ENCODE measurements around the gene MXRA8.
A peak's percentile ranks its signal among the peaks of the same experiment; 100 is the strongest.

MXRA8 gene

DNA sequence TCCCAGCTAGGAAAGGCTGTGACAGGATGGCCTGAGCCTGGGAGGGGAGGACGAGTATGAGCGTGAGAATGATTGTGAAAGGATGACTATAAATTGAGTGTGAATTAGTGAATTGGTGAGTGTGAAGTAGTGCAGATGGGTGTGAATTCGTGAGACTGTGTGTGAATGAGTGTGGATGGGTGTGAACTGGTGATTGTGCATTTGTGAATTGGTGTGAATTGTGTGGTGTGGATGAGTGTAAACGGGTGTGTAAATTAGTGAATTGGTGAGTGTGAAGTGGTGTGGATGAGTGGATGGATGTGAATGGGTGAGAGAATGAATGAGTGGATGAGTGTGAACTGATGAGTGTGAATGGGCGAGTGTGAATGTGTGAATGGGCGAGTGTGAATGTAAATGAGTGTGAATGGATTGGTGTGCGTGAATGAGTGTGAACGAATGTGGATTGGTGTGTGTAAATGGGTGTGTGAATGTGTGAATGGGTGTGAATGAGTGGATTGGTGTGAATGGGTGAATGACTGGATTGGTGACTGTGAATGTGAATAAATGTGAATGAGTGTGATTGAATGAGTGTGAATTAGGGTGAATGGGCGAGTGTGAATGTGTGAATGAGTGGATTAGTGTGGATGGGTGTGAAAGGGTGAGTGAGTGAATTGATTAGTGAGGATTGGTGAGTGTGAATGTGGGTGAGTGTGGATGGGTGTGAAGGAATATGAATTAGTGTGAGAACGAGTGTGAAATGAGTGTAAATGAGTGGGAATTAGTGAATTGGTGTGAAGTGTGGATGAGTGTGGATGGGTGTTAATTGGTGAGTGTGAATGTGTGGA is 7.7 kb upstream of the MXRA8 start:
- no peak for DNase-seq

DNA sequence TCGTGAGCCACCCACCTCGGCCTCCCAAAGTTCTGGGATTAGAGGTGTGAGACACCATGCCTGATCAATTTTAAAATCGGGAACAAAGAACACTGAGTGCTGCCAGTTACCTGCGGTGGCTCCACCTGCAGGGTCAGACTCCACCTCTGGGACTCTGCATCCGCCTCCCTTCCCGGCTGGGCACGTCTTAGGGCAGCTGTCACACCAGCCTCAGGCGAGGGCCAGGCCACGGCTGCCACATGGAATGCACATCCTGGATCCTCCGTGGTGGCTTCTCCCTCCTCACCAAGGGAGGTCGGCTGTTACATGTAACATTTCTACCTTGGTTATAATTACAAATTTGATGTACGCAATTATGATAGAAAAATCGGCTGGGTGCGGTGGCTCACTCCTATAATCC is 5.9 kb upstream of the MXRA8 start:
- DNase-seq, result no peak

DNA sequence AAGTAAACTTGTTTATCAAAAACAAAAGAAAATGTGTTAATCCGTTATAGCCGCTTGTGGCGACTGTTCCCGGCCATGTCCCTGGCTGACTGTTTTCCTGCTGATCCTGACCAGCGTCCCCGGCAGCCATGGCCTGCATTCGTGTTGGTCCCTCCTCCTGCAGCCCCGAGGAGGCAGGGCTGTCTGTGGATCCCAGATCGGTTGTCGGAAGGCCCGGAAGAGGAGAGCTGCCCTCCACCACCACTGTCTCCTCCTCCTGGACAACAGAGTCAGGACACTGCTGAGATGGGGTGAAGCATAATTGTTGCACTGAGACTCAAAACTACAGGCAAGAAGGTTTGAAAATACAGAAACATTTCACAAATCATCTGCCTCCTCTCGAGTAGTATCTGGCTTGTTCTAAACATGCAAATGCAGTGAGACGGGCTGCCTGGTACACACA is 3.6 kb upstream of the MXRA8 start:
- peak; percentile 87 for DNase-seq

DNA sequence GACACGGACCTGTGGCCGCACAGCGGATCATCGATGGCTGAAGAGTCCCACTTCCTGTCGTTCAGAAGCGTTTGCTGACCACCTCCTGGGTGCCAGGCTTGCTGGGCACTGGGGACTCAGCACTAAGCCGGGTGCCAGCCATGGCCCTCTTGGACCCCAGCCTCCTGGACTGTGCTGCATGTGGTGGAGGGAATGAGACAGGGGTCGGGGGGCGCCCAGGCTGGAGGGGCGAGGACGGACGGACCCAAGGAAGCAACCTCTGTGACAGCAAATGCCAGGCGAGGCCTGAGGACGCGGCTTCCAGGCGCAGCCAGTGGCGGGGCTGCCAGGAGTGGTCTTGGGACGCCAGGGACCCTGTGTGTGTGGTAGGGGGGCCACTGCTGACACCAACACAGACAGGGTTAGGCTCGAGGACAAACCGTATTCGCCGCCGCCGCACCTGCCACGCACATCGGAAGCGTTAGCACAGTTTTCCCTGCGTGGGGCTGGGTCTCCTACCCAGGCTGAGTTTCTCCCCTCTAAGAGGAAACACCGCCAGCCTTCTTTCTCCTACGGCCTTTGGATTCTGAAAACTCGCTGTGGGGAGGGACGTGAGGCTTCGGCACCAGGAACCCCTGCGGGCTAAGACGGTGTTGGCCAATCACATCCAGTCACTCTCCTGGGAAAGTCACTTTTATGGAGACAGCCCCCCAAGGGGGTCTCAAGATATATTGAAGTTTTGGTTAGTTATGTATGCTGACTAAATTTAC is 3.1 kb upstream of the MXRA8 start:
- DNase-seq, result peak; percentile 34

DNA sequence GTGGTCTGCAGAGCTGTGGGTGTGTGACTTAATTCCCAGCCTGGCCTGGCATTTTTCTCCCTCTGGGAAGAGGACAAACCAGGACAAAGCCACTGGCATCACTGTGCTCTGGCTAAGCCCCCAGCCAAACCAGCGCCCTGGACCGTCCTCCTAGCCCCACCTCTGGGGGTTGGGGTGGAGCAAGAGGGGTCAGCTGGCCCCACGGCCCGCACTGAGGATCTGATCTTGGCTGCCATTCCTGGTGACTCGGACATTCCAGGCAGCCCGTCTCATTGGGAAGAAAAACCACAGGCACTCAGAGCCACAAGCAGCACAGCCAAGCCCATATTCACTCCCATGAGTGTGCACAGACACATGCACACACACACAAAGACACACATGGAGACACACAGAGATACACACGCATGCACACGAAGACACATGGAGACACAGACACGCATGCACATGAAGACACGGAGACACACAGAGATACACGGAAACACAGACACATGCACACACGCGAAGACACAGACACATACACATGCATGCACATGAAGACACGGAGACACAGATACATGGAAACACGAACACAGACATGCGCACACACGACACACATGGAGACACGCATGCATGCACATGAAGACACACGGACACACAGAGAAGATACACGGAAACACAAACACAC is 2.3 kb upstream of the MXRA8 start:
- peak; percentile 89 for DNase-seq

DNA sequence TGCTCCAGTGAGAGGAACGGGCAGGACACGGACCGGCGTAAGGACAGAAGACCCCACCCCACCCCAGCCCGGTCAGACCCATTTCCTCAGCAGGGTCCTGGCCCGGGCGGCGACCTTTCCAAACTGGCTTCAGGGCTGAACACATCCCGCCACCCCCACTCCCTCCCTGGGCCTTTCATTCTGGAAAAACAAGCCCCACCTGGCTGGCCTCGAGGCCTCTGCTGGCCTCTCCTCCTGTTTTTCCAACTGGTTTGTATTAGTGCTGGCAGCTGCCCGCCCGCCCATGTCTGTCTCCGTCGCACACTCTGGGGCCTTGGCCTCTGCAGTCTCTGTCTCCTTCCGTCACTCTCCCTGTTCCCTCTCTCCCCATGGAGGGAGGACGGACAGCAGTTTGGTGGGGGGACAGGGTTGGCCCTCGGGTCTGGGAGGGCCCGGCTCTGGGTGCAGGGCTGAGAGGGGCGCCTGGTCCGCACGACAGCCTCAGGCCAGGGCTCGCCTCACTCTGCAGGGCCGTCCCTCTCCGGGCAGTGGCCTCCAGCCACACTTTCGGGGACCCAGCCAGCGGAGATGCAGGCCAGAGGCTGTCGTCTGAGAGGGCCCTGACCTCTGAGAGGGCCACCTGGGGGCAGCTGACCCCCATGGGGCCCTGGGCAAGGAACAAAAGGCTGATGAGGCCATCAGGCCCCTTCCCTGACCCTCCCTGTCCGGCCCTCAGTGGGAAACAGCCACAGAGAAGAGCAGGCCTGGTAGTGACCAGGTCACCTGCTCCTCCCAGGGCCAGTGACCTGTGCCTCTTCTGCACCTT is 1.5 kb upstream of the MXRA8 start:
- peak; percentile 90 for DNase-seq

DNA sequence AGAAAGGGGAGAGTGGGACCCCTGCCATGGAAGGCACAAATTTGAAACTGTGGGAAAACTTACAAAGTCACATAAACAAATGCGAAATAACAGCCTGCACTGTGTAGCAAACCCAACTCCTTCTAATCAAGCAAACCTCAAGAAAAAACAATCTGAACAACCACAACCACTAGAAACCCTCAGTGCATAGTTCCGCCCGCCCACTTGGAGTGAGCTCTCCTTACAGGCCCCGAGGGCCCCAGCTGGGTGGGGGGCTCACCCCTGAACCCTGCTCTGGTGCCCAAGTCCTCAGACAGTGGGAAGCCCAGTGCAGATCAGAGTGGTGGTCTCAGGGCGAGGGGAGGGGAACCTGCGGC is 931 bp upstream of the MXRA8 start:
- DNase-seq, result peak; percentile 80

DNA sequence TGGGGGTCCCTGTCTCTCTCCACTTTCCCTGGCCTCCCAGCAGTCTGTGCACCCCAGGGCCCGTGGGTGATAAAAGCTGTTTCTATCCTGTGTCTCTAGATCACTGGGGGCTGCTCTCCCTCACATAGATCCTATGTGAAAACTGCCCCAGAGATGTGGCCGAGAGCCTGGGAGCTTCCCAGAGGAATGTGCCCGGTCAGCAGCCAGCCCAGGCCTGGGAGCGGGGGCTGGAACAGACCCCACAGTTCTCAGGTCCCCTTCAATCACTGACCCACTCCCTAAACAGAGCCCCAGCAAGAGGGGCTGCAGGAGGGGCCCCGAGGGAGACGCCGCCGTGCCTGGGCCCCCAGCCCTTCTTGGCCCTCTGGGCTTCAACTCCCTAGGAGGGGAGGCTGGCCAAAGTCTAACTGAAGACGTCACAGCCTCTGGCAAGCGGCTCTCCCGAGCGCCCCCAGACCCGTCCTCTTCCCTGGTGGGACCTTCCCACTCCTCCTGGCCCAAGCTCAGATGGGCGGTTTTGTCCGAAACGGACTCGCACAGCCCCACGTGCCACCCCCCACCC is 403 bp downstream of the MXRA8 start:
- DNase-seq, result peak; percentile 49

DNA sequence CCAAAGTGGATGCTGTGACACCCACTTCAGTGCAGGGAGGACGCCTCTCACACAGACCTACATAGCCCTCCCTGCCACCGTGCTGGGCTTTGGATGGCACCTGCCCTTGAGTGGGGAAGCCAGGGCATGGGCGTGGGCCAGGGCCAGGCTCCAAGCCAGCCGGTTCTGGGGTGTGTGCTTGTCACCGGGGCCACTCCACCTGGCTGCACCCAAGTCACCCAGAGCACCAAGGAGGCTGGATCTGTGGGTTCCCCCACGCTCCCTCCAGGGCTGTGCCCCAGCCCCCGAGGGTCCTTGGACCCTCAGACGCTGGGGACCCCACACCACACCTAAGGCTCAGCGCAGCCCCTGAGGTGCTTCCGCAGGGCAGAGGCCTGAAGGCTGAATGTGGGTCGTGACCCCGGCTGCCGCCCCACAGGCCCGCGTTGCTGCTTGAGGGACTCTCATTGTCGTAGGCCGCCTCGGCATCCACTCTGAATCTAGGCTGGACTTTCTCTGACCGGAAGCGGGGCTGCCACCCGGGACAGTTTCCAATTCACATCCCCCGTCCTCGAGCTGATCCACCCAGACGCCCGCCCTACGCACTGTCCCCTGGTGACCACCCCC is 1.5 kb downstream of the MXRA8 start:
- DNase-seq, result peak; percentile 31

DNA sequence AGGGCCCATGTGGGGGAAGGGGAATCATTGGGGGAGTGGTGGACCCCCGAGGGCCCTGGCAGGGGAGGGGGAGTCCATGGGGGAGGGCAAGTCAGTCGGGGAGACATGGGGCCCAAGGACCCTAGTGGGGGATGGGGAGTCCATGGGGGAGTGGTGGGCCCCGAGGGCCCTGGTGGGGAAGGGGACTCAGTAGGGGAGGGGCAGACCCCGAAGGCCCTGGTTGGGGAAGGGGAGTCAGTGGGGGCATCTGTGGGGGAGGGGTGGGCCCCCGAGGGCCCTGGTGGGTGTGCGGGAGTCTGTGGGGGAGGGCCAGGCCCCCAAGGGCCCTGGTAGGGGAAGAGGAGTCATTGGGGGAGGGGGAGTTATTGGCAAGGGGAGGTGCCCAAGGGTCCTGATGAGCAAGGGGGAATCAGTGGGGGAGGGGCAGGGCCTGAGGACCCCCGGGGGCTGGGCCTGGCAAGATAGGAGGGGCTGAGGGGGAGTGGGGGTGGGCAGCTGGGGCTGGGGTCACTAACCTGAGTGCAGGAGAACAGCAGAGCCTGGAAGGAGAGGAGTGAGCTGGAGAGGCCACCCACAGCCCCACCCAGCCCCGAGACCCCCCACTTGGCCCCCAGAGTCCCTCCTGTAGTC is 2.1 kb downstream of the MXRA8 start:
- peak; percentile 24 for DNase-seq

DNA sequence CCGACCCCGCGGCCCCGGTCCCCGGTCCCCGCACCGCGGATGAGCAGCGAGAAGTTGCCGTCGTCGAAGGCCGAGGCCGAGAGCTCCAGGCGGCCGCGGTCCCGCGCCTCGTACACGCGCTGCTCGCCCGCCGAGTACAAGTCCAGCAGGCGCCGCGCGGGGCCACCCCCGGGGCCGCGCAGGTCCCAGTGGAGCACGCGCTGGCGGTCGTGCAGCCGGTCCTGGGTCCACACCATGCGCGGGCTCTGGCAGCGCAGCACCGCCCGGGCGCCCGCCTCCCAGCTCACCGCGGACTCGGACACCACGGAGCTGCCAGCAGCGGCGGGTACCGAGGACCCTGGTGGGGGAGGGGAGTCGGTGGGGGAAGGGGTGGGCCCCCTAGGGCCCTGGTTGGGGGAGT is 2.9 kb downstream of the MXRA8 start:
- peak; percentile 40 for DNase-seq

DNA sequence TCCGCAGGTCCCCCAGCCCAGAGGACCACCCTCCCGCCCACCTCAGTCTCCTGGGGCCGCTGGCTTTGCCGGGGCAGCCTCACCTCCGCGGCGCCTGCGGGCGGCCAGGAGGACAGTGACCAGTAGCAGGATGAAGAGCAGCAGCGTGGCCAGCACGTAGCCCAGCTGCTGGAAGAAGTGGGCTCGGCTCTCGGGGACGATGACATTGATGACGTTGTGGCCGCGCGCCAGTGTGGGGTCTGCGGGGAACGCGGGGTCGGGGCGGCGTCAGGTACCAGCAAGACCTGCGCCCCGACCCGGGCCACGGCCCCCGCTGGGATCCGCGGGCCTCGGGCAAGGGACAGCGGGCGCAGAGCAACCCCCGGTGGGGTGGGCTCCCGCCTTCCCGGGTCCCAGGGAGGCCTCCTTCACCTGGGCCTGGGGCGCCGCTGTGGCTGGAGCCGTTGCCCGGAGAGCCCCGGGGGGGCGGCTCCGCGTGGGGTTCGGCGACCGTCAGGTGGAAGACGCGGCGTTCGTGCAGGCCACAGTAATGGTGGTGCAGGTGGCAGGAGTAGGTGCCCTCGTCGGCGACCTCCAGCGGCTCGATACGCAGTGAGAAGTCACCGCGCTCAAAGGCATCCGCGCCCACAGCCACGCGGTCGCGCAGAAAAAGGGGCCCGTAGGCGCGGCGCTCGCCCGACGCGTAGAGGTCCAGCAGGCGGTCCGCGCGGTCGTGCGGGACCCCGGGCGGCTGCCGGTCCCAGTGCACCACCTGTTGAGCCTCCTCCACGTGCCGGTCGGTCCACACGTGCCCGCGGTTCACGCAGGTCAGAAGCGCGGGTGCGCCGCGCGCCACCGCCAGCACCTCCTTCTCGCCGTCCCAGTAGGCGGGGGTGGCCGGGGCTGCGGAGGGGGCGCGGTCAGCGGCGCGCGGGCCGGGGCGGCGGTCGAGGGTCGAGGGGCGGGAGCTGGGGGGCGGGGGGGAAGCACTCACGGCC is 3.8 kb downstream of the MXRA8 start:
- DNase-seq, result no peak

DNA sequence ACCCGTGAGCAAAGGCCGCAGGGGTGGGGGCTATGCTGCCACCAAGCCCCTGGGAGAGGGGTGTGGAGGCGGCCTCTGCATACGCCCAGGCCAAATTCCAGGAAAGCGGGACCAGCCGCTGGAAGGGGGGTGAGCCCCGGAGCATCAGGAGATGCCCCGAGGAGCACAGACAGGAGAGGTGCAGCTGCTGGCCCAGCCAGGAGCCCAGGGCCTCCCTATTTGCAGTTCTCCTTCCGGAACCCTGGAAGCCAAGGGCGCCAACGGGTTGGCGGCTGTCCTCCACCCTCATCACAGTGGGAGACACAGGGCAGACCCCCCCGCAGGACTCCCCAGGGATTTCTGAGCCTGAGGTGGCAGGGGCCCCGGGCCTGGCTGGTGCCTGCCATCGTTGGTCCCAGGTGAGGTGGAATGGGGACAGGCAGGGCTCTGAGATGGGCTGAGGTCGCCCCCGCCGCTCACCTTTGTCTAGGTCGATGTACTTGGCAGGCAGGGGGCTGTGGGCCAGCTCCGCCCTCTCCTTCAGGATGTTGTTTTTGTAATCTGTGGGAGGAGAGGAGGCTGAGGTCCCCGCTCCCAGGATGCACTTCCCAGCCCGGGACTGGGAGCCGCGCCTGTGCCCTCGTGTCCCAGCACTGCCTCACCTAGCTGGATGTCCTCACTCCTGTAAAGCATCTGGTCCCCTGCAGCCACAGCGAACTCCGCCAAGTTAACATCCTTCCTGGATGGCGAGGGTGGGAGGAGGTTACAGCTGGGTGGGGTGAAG is 4.8 kb downstream of the MXRA8 start:
- no peak for DNase-seq

DNA sequence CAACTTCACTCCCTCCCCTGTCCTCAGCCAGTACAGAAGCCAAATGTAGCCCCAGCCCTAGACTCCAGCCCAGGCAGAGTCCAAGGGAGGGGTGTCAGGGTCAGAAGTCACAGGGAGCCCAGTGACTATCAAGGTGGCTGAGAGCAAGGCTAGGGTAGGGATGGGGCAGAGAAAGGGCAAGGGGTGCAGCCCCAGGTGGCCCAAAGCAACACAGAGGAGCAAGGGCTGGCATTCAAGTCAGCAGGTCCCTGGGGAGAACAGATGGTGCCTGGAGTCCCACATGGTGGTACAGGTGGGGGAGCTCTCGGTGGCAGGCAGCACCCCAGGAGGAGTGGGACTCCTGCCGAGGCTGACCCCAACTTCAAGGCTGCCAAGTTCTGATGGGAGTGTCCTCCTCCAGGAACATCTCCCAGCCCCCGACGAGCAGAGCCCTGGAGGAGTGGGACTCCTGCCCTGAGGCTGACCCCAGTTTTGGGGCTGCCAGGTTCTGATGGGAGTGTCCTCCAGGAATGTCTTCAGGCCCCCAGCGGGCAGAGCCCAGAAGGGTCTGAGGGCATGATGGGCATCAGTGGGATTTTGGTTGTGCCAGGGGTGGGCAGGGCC is 5.5 kb downstream of the MXRA8 start:
- DNase-seq, result no peak

DNA sequence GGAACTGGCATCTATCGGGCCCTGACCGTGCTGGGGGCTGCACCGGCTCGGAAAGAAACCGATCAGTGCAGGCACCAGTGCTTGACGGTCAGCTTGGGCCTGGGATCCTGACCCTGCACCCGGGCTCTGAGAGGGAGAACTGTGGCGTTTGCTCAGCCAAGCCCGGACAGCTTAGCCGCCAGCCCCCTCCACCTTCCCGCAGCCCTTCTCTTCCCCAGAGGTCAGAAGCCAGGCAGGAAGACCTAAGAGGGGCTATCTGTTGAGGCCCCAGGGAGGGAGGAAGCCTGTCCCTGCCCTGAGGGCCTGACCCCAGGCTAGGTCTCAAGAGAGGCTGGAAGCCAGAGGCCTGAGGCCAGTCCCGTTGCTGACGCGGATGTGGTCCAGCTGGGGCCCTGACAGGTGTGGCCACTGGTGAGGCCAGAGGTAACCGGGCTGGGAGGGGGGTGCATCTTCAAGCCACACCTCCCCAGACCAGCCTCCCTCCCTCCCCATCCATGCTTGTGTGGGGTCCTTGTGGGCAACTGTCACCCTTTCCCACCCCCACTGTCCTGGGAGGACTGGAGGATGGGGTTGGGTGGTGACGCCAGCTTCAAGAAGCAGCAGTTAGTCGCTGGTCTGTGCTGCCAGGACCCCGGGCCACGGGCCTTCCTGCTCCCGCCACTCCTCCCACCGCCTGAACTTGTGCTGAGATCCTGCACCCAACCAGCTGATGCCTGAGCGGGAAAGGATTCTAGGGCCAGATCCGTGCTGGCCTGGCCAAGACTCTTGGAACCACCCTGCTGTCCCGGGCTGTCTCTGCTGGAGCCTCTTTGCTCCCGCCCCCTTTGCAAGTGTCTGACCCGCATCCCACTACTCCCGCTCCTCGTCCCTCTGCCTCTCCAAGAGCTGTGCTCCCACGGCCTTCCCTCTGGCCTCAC is 6.6 kb downstream of the MXRA8 start:
- peak; percentile 84 for DNase-seq

DNA sequence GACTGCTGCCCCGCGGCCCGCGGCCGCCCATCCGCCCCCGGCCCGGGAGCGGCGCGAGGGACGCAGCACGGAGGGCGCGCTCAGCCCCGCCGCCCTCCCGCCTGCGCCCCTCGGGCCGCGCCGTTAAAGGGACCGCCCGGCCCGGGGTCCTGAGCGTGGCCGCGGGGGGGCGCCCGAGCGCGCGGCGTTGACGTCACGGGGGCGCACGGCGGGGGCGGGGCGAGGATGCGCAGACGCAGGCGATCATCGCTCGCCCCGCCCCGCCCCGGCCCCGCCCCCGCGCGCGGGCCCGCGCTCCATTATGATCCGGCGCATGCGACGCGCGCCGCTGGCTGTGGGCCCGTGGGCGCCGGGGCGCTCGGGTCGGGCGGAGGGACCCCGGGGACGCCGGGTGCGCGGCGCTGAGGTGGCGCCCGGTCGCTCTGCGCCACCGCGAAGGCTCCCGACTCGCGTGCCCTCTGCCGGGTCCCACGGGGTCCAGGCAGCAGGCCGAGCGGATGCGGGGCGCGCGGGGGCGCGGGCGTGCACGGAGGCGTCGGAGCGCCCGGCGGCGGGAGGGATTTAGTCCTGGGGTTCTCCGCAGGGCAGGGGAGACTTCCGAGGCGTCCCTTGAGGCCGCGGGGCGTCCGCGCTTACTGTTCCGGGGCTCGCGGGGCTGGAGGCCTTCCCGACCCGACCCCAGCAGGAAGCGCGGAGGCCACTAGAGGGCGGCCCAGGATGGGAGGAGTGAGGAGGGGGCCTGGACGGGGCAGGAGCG is 8.9 kb downstream of the MXRA8 start, which contains the start of gene DVL1:
Gene DVL1 (minus strand): TSS at position 163 of the 757 bp plus-strand sequence. CDS start 353 bp downstream, outside the sequence.
- peak; percentile 82 for DNase-seq

All from femur (tissue), 1 donor.